Measurements from ENCODE around the gene WSCD1.
A peak's percentile ranks its signal among the peaks of the same experiment; 100 is the strongest.

The WSCD1 gene

DNA sequence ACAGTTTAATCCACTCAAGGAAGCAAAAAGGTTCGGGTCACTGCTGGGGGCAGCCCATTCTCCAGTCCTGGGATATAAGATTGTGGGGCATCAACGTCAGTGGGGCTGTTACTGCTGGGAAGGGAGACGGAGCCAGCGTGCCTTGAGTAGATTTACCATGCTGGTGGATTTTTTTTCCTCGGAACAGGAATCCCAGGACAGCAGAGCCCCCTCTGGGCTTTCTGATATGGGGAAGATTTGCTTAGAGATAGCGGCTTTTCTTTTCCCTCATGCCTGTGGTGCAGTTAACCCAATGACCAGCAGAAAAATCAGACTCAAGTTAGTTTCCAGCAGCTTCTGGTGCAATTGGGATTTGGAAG is 35.4 kb downstream of the WSCD1 start:
- POLR2A ChIA-PET, result no interaction called here
- H3K27ac ChIP-seq (ENCODE audit: extremely low read depth, low read depth, low read length), result no peak overlapping the region
- CTCF ChIA-PET, result interaction anchor here (0.7 kb wide), 1 partner anchor 263 kb away, joined by 3 read pairs; no protein-coding TSS in a partner anchor
- H3K36me3 ChIP-seq (ENCODE audit: control insufficient read depth in 2 of 2, insufficient read depth in 1 of 2, low read length in 2 of 2), result peaks cover 0 to under 1% of the 10 kb centered on the region in 2 experiments; a peak in 1 of 3 replicates
- no peak overlapping the region for H3K4me3 ChIP-seq (ENCODE audit: low read depth, low read length)
- no peaks in the 10 kb centered on the region for H3K9me3 ChIP-seq (ENCODE audit: control insufficient read depth, insufficient read depth, low read depth, low read length)
- no peak for TF ChIP-seq ZNF23 (tag by site-specific recombination; IDR thresholded peaks at IDR 0.05; ENCODE audit: borderline replicate concordance)
- no peaks in the 10 kb centered on the region for H3K4me1 ChIP-seq (ENCODE audit: control insufficient read depth, insufficient read depth, low read length)

DNA sequence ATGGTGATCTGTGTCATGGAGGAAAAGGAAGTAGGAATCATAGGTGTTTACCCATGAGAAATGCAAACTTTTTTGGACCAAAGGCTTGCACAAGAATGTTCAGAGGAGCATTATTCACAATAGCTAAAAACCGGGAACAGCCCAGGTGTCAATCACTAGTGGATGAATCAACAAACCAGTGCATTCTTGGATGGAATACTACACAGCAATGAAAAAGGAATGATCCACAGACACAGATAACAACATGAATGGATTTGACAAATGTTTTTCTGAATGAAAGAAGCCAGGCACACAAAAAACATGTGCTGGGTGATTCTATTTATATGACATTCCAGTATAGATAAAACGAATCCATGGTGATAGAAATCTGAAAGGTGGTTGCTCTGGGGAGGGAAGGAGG is 36.0 kb downstream of the WSCD1 start:
- Histone ChIP-seq H3K36me3 (ENCODE audit: control insufficient read depth in 2 of 2, insufficient read depth in 1 of 2, low read length in 2 of 2) (peaks cover 1 to 7% of the 10 kb centered on the region in 2 experiments; a peak in 2 of 3 replicates), H3K4me1 (ENCODE audit: control insufficient read depth, insufficient read depth, low read length) (no peaks in the 10 kb centered on the region), H3K4me3 (ENCODE audit: low read depth, low read length) (no peak overlapping the region), H3K9me3 (ENCODE audit: control insufficient read depth, insufficient read depth, low read depth, low read length) (no peaks in the 10 kb centered on the region), H3K27ac (ENCODE audit: extremely low read depth, low read depth, low read length) (no peak overlapping the region)
- POLR2A ChIA-PET, result no interaction called here
- CTCF ChIA-PET, result interaction anchor here (0.7 kb wide), 1 partner anchor 263 kb away, joined by 3 read pairs; no protein-coding TSS in a partner anchor
- TF ChIP-seq ZNF146 (tag by site-specific recombination; IDR thresholded peaks at IDR 0.05) (peak; percentile 98), ZNF777 (tag by site-specific recombination; IDR thresholded peaks at IDR 0.05; ENCODE audit: borderline replicate concordance) (no peak)

DNA sequence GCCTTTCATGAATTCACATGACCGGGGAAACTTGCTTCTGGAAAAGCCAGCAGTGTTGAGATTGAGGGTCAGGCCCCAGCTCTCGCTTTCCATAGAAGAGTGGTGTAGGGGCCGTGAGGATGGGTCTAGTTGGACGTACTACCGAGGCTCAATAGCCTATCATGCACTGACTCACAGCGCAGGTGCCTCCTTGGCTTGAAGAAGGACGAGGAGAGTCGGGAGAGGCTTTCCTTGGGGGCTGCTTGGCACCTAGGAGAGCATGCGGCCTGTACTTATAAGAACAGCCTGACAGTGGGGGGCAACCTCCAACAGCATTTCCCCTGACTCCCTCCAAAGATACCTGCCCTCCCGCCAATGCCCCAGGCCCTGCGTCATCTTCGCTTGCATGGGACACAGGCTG is 37.6 kb downstream of the WSCD1 start:
- CTCF ChIA-PET, result no interaction called here
- H3K27ac ChIP-seq (ENCODE audit: extremely low read depth, low read depth, low read length), result no peak overlapping the region

DNA sequence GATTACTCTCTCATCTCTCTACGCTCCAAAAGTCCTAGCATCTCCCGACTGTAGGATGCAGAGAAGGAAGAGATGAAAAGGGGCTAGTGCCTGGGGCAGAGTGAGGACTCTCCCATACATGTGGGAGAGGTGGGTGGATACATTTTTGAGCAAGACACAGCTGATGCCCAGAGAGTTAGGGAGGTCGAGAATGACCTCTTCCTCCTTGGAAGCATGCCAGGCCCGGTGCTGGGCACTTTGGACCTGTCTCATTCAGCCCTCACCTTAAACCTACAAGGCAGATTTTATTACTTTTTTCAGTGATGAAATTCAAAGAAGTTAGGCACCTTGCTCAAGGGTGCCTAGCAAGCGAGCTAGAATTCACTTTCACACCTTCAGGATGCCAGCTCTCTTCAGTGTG is 38.2 kb downstream of the WSCD1 start:
- ChIA-PET POLR2A (no interaction called here), CTCF (no interaction called here)
- Histone ChIP-seq H3K4me3 (ENCODE audit: low read depth, low read length) (no peak overlapping the region), H3K36me3 (ENCODE audit: control insufficient read depth in 2 of 2, insufficient read depth in 1 of 2, low read length in 2 of 2) (peaks cover 7 to 12% of the 10 kb centered on the region in 2 experiments), H3K27ac (ENCODE audit: extremely low read depth, low read depth, low read length) (no peak overlapping the region), H3K9me3 (ENCODE audit: control insufficient read depth, insufficient read depth, low read depth, low read length) (no peaks in the 10 kb centered on the region), H3K4me1 (ENCODE audit: control insufficient read depth, insufficient read depth, low read length) (no peaks in the 10 kb centered on the region)
- no peak for TF ChIP-seq ZNF311 (tag by site-specific recombination; IDR thresholded peaks at IDR 0.05; ENCODE audit: borderline replicate concordance)
- TF ChIP-seq, protein P1, sequence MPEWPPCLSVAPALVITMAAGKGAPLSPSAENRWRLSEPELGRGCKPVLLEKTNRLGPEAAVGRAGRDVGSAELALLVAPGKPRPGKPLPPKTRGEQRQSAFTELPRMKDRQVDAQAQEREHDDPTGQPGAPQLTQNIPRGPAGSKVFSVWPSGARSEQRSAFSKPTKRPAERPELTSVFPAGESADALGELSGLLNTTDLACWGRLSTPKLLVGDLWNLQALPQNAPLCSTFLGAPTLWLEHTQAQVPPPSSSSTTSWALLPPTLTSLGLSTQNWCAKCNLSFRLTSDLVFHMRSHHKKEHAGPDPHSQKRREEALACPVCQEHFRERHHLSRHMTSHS (tag by site-specific recombination; IDR thresholded peaks at IDR 0.05), result no peak
- no peak for TF ChIP-seq ZNF391 (tag by site-specific recombination; IDR thresholded peaks at IDR 0.05; ENCODE audit: borderline replicate concordance, low read depth)
- no peak for TF ChIP-seq ZBTB17 (tag by site-specific recombination; IDR thresholded peaks at IDR 0.05)

More for the DNA sequence above, 37.6 kb downstream of the WSCD1 start:
- H3K4me1 ChIP-seq (ENCODE audit: control insufficient read depth, insufficient read depth, low read length), result no peaks in the 10 kb centered on the region
- POLR2A ChIA-PET, result no interaction called here
- peaks cover 7 to 12% of the 10 kb centered on the region in 2 experiments for H3K36me3 ChIP-seq (ENCODE audit: control insufficient read depth in 2 of 2, insufficient read depth in 1 of 2, low read length in 2 of 2)
- TF ChIP-seq ZSCAN23 (tag by site-specific recombination; IDR thresholded peaks at IDR 0.05) (no peak), ZNF324 (tag by site-specific recombination; IDR thresholded peaks at IDR 0.05) (no peak), MYNN (tag by site-specific recombination; IDR thresholded peaks at IDR 0.05; ENCODE audit: borderline replicate concordance) (no peak), KLF8 (tag by site-specific recombination; IDR thresholded peaks at IDR 0.05) (no peak), GLI4 (tag by site-specific recombination; IDR thresholded peaks at IDR 0.05) (no peak), ZNF843 (tag by site-specific recombination; IDR thresholded peaks at IDR 0.05) (no peak), ZNF701 (tag by site-specific recombination; IDR thresholded peaks at IDR 0.05) (no peak), ZBTB8A (tag by site-specific recombination; IDR thresholded peaks at IDR 0.05) (no peak), ZNF571 (tag by site-specific recombination; IDR thresholded peaks at IDR 0.05) (no peak), ZNF311 (tag by site-specific recombination; IDR thresholded peaks at IDR 0.05; ENCODE audit: borderline replicate concordance) (no peak), SCRT1 (tag by site-specific recombination; IDR thresholded peaks at IDR 0.05; ENCODE audit: borderline replicate concordance) (no peak), ZNF830 (tag by site-specific recombination; IDR thresholded peaks at IDR 0.05; ENCODE audit: low read depth) (no peak), ZNF214 (tag by site-specific recombination; IDR thresholded peaks at IDR 0.05; ENCODE audit: borderline replicate concordance) (no peak), ZNF777 (tag by site-specific recombination; IDR thresholded peaks at IDR 0.05; ENCODE audit: borderline replicate concordance) (no peak), ZNF624 (tag by site-specific recombination; IDR thresholded peaks at IDR 0.05) (no peak), ZNF138 (tag by site-specific recombination; IDR thresholded peaks at IDR 0.05; ENCODE audit: borderline replicate concordance) (no peak), ZNF132 (tag by site-specific recombination; IDR thresholded peaks at IDR 0.05; ENCODE audit: borderline replicate concordance) (no peak)
- TF ChIP-seq, protein P2, sequence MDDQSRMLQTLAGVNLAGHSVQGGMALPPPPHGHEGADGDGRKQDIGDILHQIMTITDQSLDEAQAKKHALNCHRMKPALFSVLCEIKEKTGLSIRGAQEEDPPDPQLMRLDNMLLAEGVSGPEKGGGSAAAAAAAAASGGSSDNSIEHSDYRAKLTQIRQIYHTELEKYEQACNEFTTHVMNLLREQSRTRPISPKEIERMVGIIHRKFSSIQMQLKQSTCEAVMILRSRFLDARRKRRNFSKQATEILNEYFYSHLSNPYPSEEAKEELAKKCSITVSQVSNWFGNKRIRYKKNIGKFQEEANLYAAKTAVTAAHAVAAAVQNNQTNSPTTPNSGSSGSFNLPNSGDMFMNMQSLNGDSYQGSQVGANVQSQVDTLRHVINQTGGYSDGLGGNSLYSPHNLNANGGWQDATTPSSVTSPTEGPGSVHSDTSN (CRISPR knock-in tag; IDR thresholded peaks at IDR 0.05), result no peak
- TF ChIP-seq, protein P3, sequence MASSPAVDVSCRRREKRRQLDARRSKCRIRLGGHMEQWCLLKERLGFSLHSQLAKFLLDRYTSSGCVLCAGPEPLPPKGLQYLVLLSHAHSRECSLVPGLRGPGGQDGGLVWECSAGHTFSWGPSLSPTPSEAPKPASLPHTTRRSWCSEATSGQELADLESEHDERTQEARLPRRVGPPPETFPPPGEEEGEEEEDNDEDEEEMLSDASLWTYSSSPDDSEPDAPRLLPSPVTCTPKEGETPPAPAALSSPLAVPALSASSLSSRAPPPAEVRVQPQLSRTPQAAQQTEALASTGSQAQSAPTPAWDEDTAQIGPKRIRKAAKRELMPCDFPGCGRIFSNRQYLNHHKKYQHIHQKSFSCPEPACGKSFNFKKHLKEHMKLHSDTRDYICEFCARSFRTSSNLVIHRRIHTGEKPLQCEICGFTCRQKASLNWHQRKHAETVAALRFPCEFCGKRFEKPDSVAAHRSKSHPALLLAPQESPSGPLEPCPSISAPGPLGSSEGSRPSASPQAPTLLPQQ (tag by site-specific recombination; IDR thresholded peaks at IDR 0.05), result no peak
- H3K9me3 ChIP-seq (ENCODE audit: control insufficient read depth, insufficient read depth, low read depth, low read length), result no peaks in the 10 kb centered on the region
- no peak overlapping the region for H3K4me3 ChIP-seq (ENCODE audit: low read depth, low read length)

All from HEK293 (cell line).